ENCODE results near the gene TTLL4.

DNA sequence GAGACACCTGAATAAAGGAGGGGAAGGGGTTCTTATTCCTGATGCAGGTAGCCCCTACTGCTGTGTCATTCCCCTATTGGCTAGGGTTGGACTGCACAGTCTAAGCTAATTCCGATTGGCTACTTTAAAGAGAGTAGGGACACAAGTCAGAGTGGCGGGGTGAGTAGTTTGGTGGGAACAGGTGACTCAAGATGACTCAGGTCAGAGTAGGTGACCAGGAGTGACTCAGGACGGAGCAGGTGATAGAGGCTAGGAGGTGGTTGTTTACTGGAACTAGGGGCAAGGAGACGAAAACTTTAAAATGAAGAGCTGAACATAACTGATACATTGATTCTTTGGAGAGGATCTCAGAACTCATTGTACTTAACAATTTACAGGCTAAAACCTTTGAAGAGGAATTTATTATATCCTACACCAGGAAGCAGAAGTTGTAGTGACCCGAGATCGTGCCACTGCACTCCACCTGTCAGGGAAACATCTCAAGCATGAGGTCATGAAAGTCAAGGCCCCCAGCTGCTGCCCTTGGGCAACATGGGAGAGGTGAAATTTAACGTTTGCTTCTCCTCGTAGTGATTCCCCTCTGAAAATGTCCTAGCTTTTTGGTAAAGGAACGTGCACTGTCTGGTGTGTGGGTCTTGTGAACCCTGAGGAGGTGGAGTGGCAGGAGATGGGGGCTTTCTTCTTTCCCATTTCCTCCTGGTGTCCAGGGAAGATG lies 66.8 kb downstream of the TTLL4 start:
- TF ChIP-seq CTCF (conservative IDR thresholded peaks at IDR 0.05; ENCODE audit: low read depth in 2 of 2) (no peak), EZH2 (IDR thresholded peaks at IDR 0.05; ENCODE audit: low read depth, unreplicated experiment) (no peak), POLR2AphosphoS5 (IDR thresholded peaks at IDR 0.05; ENCODE audit: low read depth) (no peak), EZH2phosphoT487 (IDR thresholded peaks at IDR 0.05; ENCODE audit: unreplicated experiment) (no peak), JUNB (IDR thresholded peaks at IDR 0.05; ENCODE audit: unreplicated experiment) (no peak), ZNF114 (CRISPR knock-in tag; IDR thresholded peaks at IDR 0.05) (no peak), ETS1 (IDR thresholded peaks at IDR 0.05) (no peak), ZNF331 (CRISPR knock-in tag; IDR thresholded peaks at IDR 0.05; ENCODE audit: low read depth) (no peak)
- TF ChIP-seq, protein P1, sequence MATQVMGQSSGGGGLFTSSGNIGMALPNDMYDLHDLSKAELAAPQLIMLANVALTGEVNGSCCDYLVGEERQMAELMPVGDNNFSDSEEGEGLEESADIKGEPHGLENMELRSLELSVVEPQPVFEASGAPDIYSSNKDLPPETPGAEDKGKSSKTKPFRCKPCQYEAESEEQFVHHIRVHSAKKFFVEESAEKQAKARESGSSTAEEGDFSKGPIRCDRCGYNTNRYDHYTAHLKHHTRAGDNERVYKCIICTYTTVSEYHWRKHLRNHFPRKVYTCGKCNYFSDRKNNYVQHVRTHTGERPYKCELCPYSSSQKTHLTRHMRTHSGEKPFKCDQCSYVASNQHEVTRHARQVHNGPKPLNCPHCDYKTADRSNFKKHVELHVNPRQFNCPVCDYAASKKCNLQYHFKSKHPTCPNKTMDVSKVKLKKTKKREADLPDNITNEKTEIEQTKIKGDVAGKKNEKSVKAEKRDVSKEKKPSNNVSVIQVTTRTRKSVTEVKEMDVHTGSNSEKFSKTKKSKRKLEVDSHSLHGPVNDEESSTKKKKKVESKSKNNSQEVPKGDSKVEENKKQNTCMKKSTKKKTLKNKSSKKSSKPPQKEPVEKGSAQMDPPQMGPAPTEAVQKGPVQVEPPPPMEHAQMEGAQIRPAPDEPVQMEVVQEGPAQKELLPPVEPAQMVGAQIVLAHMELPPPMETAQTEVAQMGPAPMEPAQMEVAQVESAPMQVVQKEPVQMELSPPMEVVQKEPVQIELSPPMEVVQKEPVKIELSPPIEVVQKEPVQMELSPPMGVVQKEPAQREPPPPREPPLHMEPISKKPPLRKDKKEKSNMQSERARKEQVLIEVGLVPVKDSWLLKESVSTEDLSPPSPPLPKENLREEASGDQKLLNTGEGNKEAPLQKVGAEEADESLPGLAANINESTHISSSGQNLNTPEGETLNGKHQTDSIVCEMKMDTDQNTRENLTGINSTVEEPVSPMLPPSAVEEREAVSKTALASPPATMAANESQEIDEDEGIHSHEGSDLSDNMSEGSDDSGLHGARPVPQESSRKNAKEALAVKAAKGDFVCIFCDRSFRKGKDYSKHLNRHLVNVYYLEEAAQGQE (IDR thresholded peaks at IDR 0.05; ENCODE audit: unreplicated experiment): no peak

Data from GM23338 (cell line).